H9 (cell line): ENCODE data around the gene DSCAM. TPM values are rescaled to one million over a fixed set of nuclear protein-coding genes. Genes with fewer than 3 reads are reported as not detected.

Source experiments
- DNase-seq: peaks from one replicate; pipeline ENCODE4 v3.0.0-alpha.2; 2017
- H2AFZ ChIP-seq: one replicate; pipeline ENCODE4 v1.6.1; 2013; ENCODE audit warnings: mild to moderate bottlenecking, low read length, control low read depth, moderate library complexity
- H2AK5ac ChIP-seq: 2 replicates; pipeline ENCODE4 v1.6.1; 2013; ENCODE audit warnings: low read length, control low read depth, mixed read lengths; ENCODE audit not compliant: insufficient read length
- H2BK120ac ChIP-seq: one replicate; pipeline ENCODE4 v1.6.1; 2013; ENCODE audit warnings: low read depth, mild to moderate bottlenecking, low read length, control low read depth, inconsistent platforms; ENCODE audit not compliant: poor library complexity, severe bottlenecking
- H2BK12ac ChIP-seq: 2 replicates; pipeline ENCODE4 v1.6.1; 2013; ENCODE audit warnings: low read length, control low read depth, mixed read lengths, low read depth; ENCODE audit not compliant: insufficient read length
- H2BK15ac ChIP-seq: 2 replicates; pipeline ENCODE4 v1.6.1; 2013; ENCODE audit warnings: low read depth, low read length, control low read depth
- H2BK20ac ChIP-seq: one replicate; pipeline ENCODE4 v1.6.1; 2013; ENCODE audit warnings: low read depth, mild to moderate bottlenecking, low read length, control low read depth, inconsistent platforms; ENCODE audit not compliant: poor library complexity, severe bottlenecking
- H2BK5ac ChIP-seq: 2 replicates; pipeline ENCODE4 v1.6.1; 2013; ENCODE audit warnings: low read length, control low read depth, mixed read lengths; ENCODE audit not compliant: insufficient read length
- H3K14ac ChIP-seq: 2 replicates; pipeline ENCODE4 v1.6.1; 2013; ENCODE audit warnings: low read length, control low read depth; ENCODE audit not compliant: insufficient read depth
- H3K18ac ChIP-seq: 2 replicates; pipeline ENCODE4 v1.6.1; 2013; ENCODE audit warnings: low read depth, mild to moderate bottlenecking, mixed read lengths, low read length, control low read depth; ENCODE audit not compliant: insufficient read length
- H3K23ac ChIP-seq: 2 replicates; pipeline ENCODE4 v1.6.1; 2013; ENCODE audit warnings: low read length, control low read depth, mixed read lengths, low read depth; ENCODE audit not compliant: insufficient read length
- H3K23me2 ChIP-seq: 2 replicates; pipeline ENCODE4 v1.6.1; 2013; ENCODE audit warnings: low read depth, mild to moderate bottlenecking, mixed read lengths, low read length, control low read depth; ENCODE audit not compliant: insufficient read length, poor library complexity, severe bottlenecking
- H3K27ac ChIP-seq: 2 replicates; pipeline ENCODE4 v1.5.1; 2013; ENCODE audit warnings: low read length, control low read depth, mixed read lengths, low read depth; ENCODE audit not compliant: insufficient read length
- H3K27me3 ChIP-seq: 2 replicates; pipeline ENCODE4 v1.6.1; 2013; ENCODE audit warnings: low read length, control low read depth, inconsistent platforms; ENCODE audit not compliant: insufficient read depth
- H3K4ac ChIP-seq: 2 replicates; pipeline ENCODE4 v1.6.1; 2013; ENCODE audit warnings: low read depth, mild to moderate bottlenecking, control low read depth, inconsistent platforms, low read length, moderate library complexity
- H3K4me1 ChIP-seq: 2 replicates; pipeline ENCODE4 v1.6.1; 2013; ENCODE audit warnings: low read length, control low read depth, inconsistent platforms; ENCODE audit not compliant: insufficient read depth
- H3K4me2 ChIP-seq: 2 replicates; pipeline ENCODE4 v1.6.1; 2013; ENCODE audit warnings: low read length, control low read depth, mixed read lengths; ENCODE audit not compliant: insufficient read length, insufficient read depth
- H3K56ac ChIP-seq: 2 replicates; pipeline ENCODE4 v1.6.1; 2013; ENCODE audit warnings: low read depth, mild to moderate bottlenecking, mixed read lengths, low read length, control low read depth; ENCODE audit not compliant: insufficient read length
- H3K79me1 ChIP-seq: 2 replicates; pipeline ENCODE4 v1.6.1; 2013; ENCODE audit warnings: low read depth, mild to moderate bottlenecking, moderate library complexity, low read length, control low read depth, inconsistent platforms; ENCODE audit not compliant: insufficient read depth, poor library complexity, severe bottlenecking
- H3K79me2 ChIP-seq: 2 replicates; pipeline ENCODE4 v1.6.1; 2013; ENCODE audit warnings: low read length, control low read depth, inconsistent platforms; ENCODE audit not compliant: insufficient read depth
- H3K9ac ChIP-seq: 2 replicates; pipeline ENCODE4 v1.6.1; 2013; ENCODE audit warnings: low read length, control low read depth, mixed read lengths; ENCODE audit not compliant: insufficient read length; ENCODE audit errors: extremely low read depth
- H3K9me3 ChIP-seq: one replicate; pipeline ENCODE4 v1.6.1; 2013; ENCODE audit warnings: low read depth, low read length, inconsistent platforms; ENCODE audit not compliant: control insufficient read depth
- H3T11ph ChIP-seq: one replicate; pipeline ENCODE4 v1.6.1; 2013; ENCODE audit warnings: mild to moderate bottlenecking, low read length, control low read depth, inconsistent platforms
- H4K20me1 ChIP-seq: one replicate; pipeline ENCODE4 v1.6.1; 2013; ENCODE audit not compliant: control insufficient read depth, insufficient read length, insufficient read depth
- H4K5ac ChIP-seq: 2 replicates; pipeline ENCODE4 v1.6.1; 2013; ENCODE audit warnings: low read depth, mild to moderate bottlenecking, mixed read lengths, low read length, control low read depth; ENCODE audit not compliant: insufficient read length
- H4K8ac ChIP-seq: replicated peaks from 2 replicates; pipeline ENCODE4 v1.6.1; 2013; ENCODE audit warnings: low read length, control low read depth, mixed read lengths, low read depth; ENCODE audit not compliant: insufficient read length
- H4K91ac ChIP-seq: 2 replicates; pipeline ENCODE4 v1.6.1; 2013; ENCODE audit warnings: low read depth, mild to moderate bottlenecking, moderate library complexity, mixed read lengths, low read length, control low read depth; ENCODE audit not compliant: insufficient read length
- H3K27ac Mint-ChIP-seq, 3 experiments: 2 replicates in 2 of 3; 3 replicates in 1 of 3; pipeline ENCODE4 v1.8.0; 2020 to 2021; ENCODE audit warnings: mixed read lengths in 3 of 3, mild to moderate bottlenecking in 1 of 3, moderate library complexity in 1 of 3
- H3K27me3 Mint-ChIP-seq: 2 replicates; pipeline ENCODE4 v1.8.0; 2021; ENCODE audit warnings: low read depth, mild to moderate bottlenecking, moderate library complexity, mixed read lengths
- H3K36me3 Mint-ChIP-seq, 3 experiments: 2 replicates in 2 of 3; 3 replicates in 1 of 3; pipeline ENCODE4 v1.8.0; 2020 to 2021; ENCODE audit warnings: low read depth in 3 of 3, mixed read lengths in 3 of 3; ENCODE audit not compliant: insufficient read depth in 1 of 3
- H3K4me1 Mint-ChIP-seq, 2 experiments: 2 replicates each; pipeline ENCODE4 v1.8.0; 2020; ENCODE audit warnings: mixed read lengths in 2 of 2
- H3K4me3 Mint-ChIP-seq, 2 experiments: 2 replicates in 1 of 2; 3 replicates in 1 of 2; pipeline ENCODE4 v1.8.0; 2020 to 2021; ENCODE audit warnings: mild to moderate bottlenecking in 2 of 2, mixed read lengths in 2 of 2, moderate library complexity in 1 of 2
- H3K9me3 Mint-ChIP-seq, 2 experiments: 2 replicates in 1 of 2; 3 replicates in 1 of 2; pipeline ENCODE4 v1.8.0; 2020; ENCODE audit warnings: mild to moderate bottlenecking in 2 of 2, mixed read lengths in 2 of 2, moderate library complexity in 1 of 2
- CTCF ChIP-seq: fragments of 200-600 bp; sonication (generic); conservative IDR thresholded peaks from 3 replicates; pipeline ENCODE4 v1.8.0; 2021; ENCODE audit warnings: antibody characterized with exemption, mild to moderate bottlenecking
- WGBS: extraction: QIAGEN DNeasy Blood & Tissue Kit; methylation state at CpG from one replicate; pipeline ENCODE4 v1.1.7; 2013; ENCODE audit warnings: missing lambda C conversion rate, low lambda C conversion rate, mixed read lengths; ENCODE audit not compliant: insufficient read length; ENCODE audit errors: extremely low coverage; 5-methylcytosine and 5-hydroxymethylcytosine counted together
- total RNA-seq: library from RNA; stranded (reverse); gene quantifications from 2 replicates; pipeline ENCODE4 v1.2.1, GENCODE V29; 2021

DSCAM gene
- total RNA-seq, 1 experiment from 2014 or later, result 0.17 TPM

GRCh38 chr21:40832316-40832715 is 14.6 kb downstream of the DSCAM start:
- WGBS, result no CpG with 5 or more reads among the region's 6 CpGs

More at GRCh38 chr21:40832316-40832715, 14.6 kb downstream of the DSCAM start:
- Histone ChIP-seq H3K27ac (no peak overlapping the region), H3K14ac (no peak overlapping the region), H4K20me1 (no peaks in the 10 kb centered on the region), H3K4me2 (no peak overlapping the region), H2BK120ac (no peak overlapping the region), H2AFZ (no peak overlapping the region), H3T11ph (no peak overlapping the region), H4K91ac (no peak overlapping the region), H4K8ac (no peak overlapping the region), H2BK15ac (no peak overlapping the region), H3K27me3 (no peaks in the 10 kb centered on the region), H2BK5ac (no peak overlapping the region), H3K18ac (no peak overlapping the region), H3K23ac (no peak overlapping the region), H3K79me1 (no peaks in the 10 kb centered on the region), H2BK20ac (no peak overlapping the region), H3K9ac (no peak overlapping the region), H3K9me3 (no peaks in the 10 kb centered on the region), H2BK12ac (no peak overlapping the region), H3K4ac (no peak overlapping the region), H4K5ac (no peak overlapping the region), H3K79me2 (no peaks in the 10 kb centered on the region), H2AK5ac (no peak overlapping the region), H3K56ac (no peak overlapping the region), H3K23me2 (no peaks in the 10 kb centered on the region), H3K4me1 (no peaks in the 10 kb centered on the region)
- Mint-ChIP-seq H3K4me3 (no peak overlapping the region), H3K27ac (no peak overlapping the region), H3K36me3 (no peaks in the 10 kb centered on the region), H3K27me3 (peaks cover 4% of the 10 kb centered on the region; the same call in 1 of the 2 replicates), H3K9me3 (no peaks in the 10 kb centered on the region), H3K4me1 (no peaks in the 10 kb centered on the region)
- no peak for TF ChIP-seq CTCF
- no peak for DNase-seq
